SU-DHL-6 (cell line): ENCODE data around the gene SLC6A4.

Experiments
- CTCF ChIP-seq: fragments of 200-600 bp; sonication (generic); IDR thresholded peaks from one replicate; pipeline ENCODE4 v1.5.1; 2017; ENCODE audit warnings: antibody characterized with exemption, mild to moderate bottlenecking, low read length, moderate library complexity; ENCODE audit not compliant: insufficient read depth, poor library complexity, severe bottlenecking
- EZH2phosphoT487 ChIP-seq: fragments of 200-600 bp; sonication (generic), shearing (Covaris generic); conservative IDR thresholded peaks from 2 replicates; pipeline ENCODE4 v1.6.1; 2018; ENCODE audit warnings: mild to moderate bottlenecking, antibody characterized with exemption, low read length, moderate library complexity, mixed read lengths

- TF ChIP-seq CTCF (no peak), EZH2phosphoT487 (no peak)
Observed at GRCh38 chr17:30148376-30148775, 87.1 kb downstream of the SLC6A4 start.
